OCI-LY7 (cell line): Measurements from ENCODE around the gene PLAAT5.

ENCODE experiments used
- EZH2phosphoT487 ChIP-seq: fragments of 200-600 bp; sonication (generic); IDR thresholded peaks from 2 replicates; pipeline ENCODE4 v1.6.1; 2018; ENCODE audit warnings: low read depth, borderline replicate concordance, mild to moderate bottlenecking, mixed run types, antibody characterized with exemption, low read length, moderate library complexity, mixed read lengths
- TF ChIP-seq, protein P1 (sequence below): fragments of 200-600 bp; sonication (generic); conservative IDR thresholded peaks from 2 replicates; pipeline ENCODE4 v1.5.1; 2014; ENCODE audit warnings: mild to moderate bottlenecking, antibody characterized with exemption, low read length, moderate library complexity, mixed read lengths

DNA sequence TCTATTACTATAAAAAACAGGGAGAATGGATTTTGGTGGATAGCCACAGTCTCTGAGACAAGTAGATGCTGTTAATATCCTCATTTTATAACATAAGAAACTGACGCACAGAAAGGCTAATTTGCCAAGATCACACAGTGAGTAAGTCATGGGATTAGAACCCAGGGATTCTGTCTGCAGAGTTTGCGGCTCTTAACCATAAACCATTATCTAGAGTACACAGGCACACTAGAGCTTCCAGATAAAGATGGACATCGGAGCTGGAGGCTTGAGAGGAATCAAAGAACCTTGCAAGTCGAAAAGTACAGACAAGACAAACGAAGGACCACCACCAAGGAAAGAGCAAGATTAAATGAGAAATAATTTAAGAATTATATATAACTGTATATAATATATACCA, 26.2 kb upstream of the PLAAT5 start:
- TF ChIP-seq, protein P1, sequence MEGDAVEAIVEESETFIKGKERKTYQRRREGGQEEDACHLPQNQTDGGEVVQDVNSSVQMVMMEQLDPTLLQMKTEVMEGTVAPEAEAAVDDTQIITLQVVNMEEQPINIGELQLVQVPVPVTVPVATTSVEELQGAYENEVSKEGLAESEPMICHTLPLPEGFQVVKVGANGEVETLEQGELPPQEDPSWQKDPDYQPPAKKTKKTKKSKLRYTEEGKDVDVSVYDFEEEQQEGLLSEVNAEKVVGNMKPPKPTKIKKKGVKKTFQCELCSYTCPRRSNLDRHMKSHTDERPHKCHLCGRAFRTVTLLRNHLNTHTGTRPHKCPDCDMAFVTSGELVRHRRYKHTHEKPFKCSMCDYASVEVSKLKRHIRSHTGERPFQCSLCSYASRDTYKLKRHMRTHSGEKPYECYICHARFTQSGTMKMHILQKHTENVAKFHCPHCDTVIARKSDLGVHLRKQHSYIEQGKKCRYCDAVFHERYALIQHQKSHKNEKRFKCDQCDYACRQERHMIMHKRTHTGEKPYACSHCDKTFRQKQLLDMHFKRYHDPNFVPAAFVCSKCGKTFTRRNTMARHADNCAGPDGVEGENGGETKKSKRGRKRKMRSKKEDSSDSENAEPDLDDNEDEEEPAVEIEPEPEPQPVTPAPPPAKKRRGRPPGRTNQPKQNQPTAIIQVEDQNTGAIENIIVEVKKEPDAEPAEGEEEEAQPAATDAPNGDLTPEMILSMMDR, result no peak
- no peak for TF ChIP-seq EZH2phosphoT487
